IMR-90 (cell line): ENCODE results near the gene KLK5. TPM values are rescaled to one million over a fixed set of nuclear protein-coding genes. Genes with fewer than 3 reads are reported as not detected.

ENCODE experiments used
- ATAC-seq: fragments of 200-7000 bp; cut with Tn5 transposase; 2 replicates; pipeline ENCODE4 v1.9.1; 2020; ENCODE audit warnings: low read depth, mild to moderate bottlenecking, moderate library complexity
- BruUV-seq: library from RNA; stranded (reverse); fragments of 400-500 nt; replicated peaks from 2 replicates; lab custom pipeline; 2021; lab: Mats Ljungman, UMichigan
- CTCF ChIA-PET: fragments of 300-600 bp; formaldehyde crosslinking; extraction: SDS; loops from one replicate; lab custom pipeline; 2021; ENCODE audit warnings: antibody characterized with exemption; lab: Yijun Ruan, JAX
- POLR2A ChIA-PET: fragments of 300-600 bp; sonication (Branson Sonifier 250); formaldehyde crosslinking; loops from one replicate; lab custom pipeline; 2022; ENCODE audit warnings: antibody characterized with exemption; ENCODE audit not compliant: unreplicated experiment; lab: Charles Lee
- DNase-seq: peaks from one replicate; pipeline ENCODE4 v3.0.0; 2013
- H2AFZ ChIP-seq: replicated peaks from 2 replicates; pipeline ENCODE3; 2013; ENCODE audit warnings: low read length, mild to moderate bottlenecking; ENCODE audit not compliant: poor library complexity
- H2AK5ac ChIP-seq: 2 replicates; pipeline ENCODE4 v1.6.1; 2013; ENCODE audit warnings: low read depth, low read length, inconsistent platforms
- H2AK9ac ChIP-seq: replicated peaks from 2 replicates; pipeline ENCODE3; 2013; ENCODE audit warnings: mild to moderate bottlenecking, low read depth, low read length, moderate library complexity; ENCODE audit not compliant: poor library complexity
- H2BK120ac ChIP-seq: 2 replicates; pipeline ENCODE4 v1.6.1; 2013; ENCODE audit warnings: low read depth, low read length, inconsistent platforms
- H2BK15ac ChIP-seq: 3 replicates; pipeline ENCODE4 v1.6.1; 2013; ENCODE audit warnings: low read depth, low read length, inconsistent platforms
- H2BK20ac ChIP-seq: 2 replicates; pipeline ENCODE4 v1.6.1; 2013; ENCODE audit warnings: low read depth, mild to moderate bottlenecking, inconsistent platforms, low read length, moderate library complexity
- H2BK5ac ChIP-seq: 2 replicates; pipeline ENCODE4 v1.6.1; 2013; ENCODE audit warnings: mild to moderate bottlenecking, low read depth, low read length, inconsistent platforms; ENCODE audit not compliant: poor library complexity, severe bottlenecking
- H3K14ac ChIP-seq: replicated peaks from 2 replicates; pipeline ENCODE4 v1.6.1; 2013; ENCODE audit warnings: low read depth, low read length, inconsistent platforms
- H3K18ac ChIP-seq: 2 replicates; pipeline ENCODE4 v1.6.1; 2013; ENCODE audit warnings: low read depth, low read length, control low read depth
- H3K23ac ChIP-seq: 2 replicates; pipeline ENCODE4 v1.6.1; 2013; ENCODE audit warnings: low read depth, low read length, inconsistent platforms
- H3K27ac ChIP-seq: 2 replicates; pipeline ENCODE4 v1.5.1; 2013; ENCODE audit warnings: mild to moderate bottlenecking, control low read depth, low read length; ENCODE audit not compliant: insufficient read depth
- H3K27me3 ChIP-seq: 2 replicates; pipeline ENCODE4 v1.6.1; 2013; ENCODE audit warnings: low read length; ENCODE audit not compliant: control insufficient read depth, insufficient read depth
- H3K36me3 ChIP-seq: 2 replicates; pipeline ENCODE4 v1.6.1; 2013; ENCODE audit warnings: low read length, mixed read lengths; ENCODE audit not compliant: control insufficient read depth, insufficient read depth
- H3K4ac ChIP-seq: 2 replicates; pipeline ENCODE4 v1.6.1; 2013; ENCODE audit warnings: low read depth, low read length, inconsistent platforms
- H3K4me1 ChIP-seq: 2 replicates; pipeline ENCODE4 v1.6.1; 2013; ENCODE audit warnings: low read length, mixed read lengths; ENCODE audit not compliant: control insufficient read depth, insufficient read depth
- H3K4me2 ChIP-seq: 2 replicates; pipeline ENCODE4 v1.6.1; 2013; ENCODE audit warnings: low read depth, mild to moderate bottlenecking, control low read depth, low read length, moderate library complexity
- H3K4me3 ChIP-seq: 2 replicates; pipeline ENCODE4 v1.5.1; 2013; ENCODE audit warnings: low read depth, mild to moderate bottlenecking, control low read depth, low read length, moderate library complexity; ENCODE audit not compliant: insufficient read depth
- H3K56ac ChIP-seq: 2 replicates; pipeline ENCODE4 v1.6.1; 2013; ENCODE audit warnings: low read length, inconsistent platforms; ENCODE audit not compliant: insufficient read depth; ENCODE audit errors: extremely low read depth
- H3K79me1 ChIP-seq, 2 experiments: 2 replicates each; pipeline ENCODE4 v1.6.1; 2013; ENCODE audit warnings: low read length in 2 of 2, inconsistent platforms in 1 of 2, low read depth in 1 of 2
- H3K9ac ChIP-seq: 2 replicates; pipeline ENCODE4 v1.6.1; 2013; ENCODE audit warnings: low read depth, low read length, control low read depth
- H3K9me1 ChIP-seq: 2 replicates; pipeline ENCODE4 v1.6.1; 2013; ENCODE audit warnings: low read length, inconsistent platforms; ENCODE audit not compliant: insufficient read depth
- H3K9me3 ChIP-seq: 2 replicates; pipeline ENCODE4 v1.6.1; 2013; ENCODE audit warnings: low read length; ENCODE audit not compliant: control insufficient read depth, insufficient read depth
- H4K20me1 ChIP-seq: 2 replicates; pipeline ENCODE4 v1.6.1; 2013; ENCODE audit warnings: low read length, inconsistent platforms; ENCODE audit not compliant: insufficient read depth
- H4K5ac ChIP-seq: 2 replicates; pipeline ENCODE4 v1.6.1; 2013; ENCODE audit warnings: mild to moderate bottlenecking, low read depth, low read length, control low read depth
- H4K8ac ChIP-seq, 2 experiments: 2 replicates each; pipeline ENCODE4 v1.6.1; 2013; ENCODE audit warnings: low read depth in 2 of 2, low read length in 2 of 2, control low read depth in 1 of 2, inconsistent platforms in 1 of 2
- H4K91ac ChIP-seq: 2 replicates; pipeline ENCODE4 v1.6.1; 2013; ENCODE audit warnings: low read depth, low read length, inconsistent platforms; ENCODE audit not compliant: insufficient read depth
- BHLHE40 ChIP-seq: fragments of 150-350 bp; IDR thresholded peaks from 2 replicates; pipeline ENCODE4 v1.6.1; 2016; ENCODE audit warnings: mild to moderate bottlenecking, low read depth, low read length
- CEBPB ChIP-seq: IDR thresholded peaks from 2 replicates; pipeline ENCODE4 v1.6.1; 2012; ENCODE audit warnings: low read depth, low read length, improper control_type of control experiment
- CHD1 ChIP-seq: IDR thresholded peaks from 2 replicates; pipeline ENCODE4 v1.6.1; 2012; ENCODE audit warnings: low read depth, low read length, improper control_type of control experiment
- ELK1 ChIP-seq: fragments of 150-350 bp; IDR thresholded peaks from 2 replicates; pipeline ENCODE4 v1.6.1; 2016; ENCODE audit warnings: low read depth, mild to moderate bottlenecking, low read length, moderate library complexity, borderline replicate concordance
- FOS ChIP-seq: fragments of 150-350 bp; IDR thresholded peaks from 2 replicates; pipeline ENCODE4 v1.6.1; 2016; ENCODE audit warnings: low read depth, low read length
- MAFK ChIP-seq: IDR thresholded peaks from 2 replicates; pipeline ENCODE4 v1.6.1; 2012; ENCODE audit warnings: low read depth, low read length, improper control_type of control experiment
- MAZ ChIP-seq: IDR thresholded peaks from 2 replicates; pipeline ENCODE4 v1.6.1; 2012; ENCODE audit warnings: low read depth, mild to moderate bottlenecking, low read length, improper control_type of control experiment, moderate library complexity, borderline replicate concordance
- MXI1 ChIP-seq: IDR thresholded peaks from 2 replicates; pipeline ENCODE4 v1.6.1; 2012; ENCODE audit warnings: low read depth, mild to moderate bottlenecking, low read length, moderate library complexity, borderline replicate concordance
- NFE2L2 ChIP-seq: fragments of 150-350 bp; IDR thresholded peaks from 2 replicates; pipeline ENCODE4 v1.6.1; 2016; ENCODE audit warnings: low read depth, mild to moderate bottlenecking, low read length
- POLR2A ChIP-seq: IDR thresholded peaks from 2 replicates; pipeline ENCODE4 v1.6.1; 2012; ENCODE audit warnings: mild to moderate bottlenecking, low read depth, low read length
- RAD21 ChIP-seq: IDR thresholded peaks from 2 replicates; pipeline ENCODE4 v1.6.1; 2012; ENCODE audit warnings: low read length, improper control_type of control experiment
- RCOR1 ChIP-seq: IDR thresholded peaks from 2 replicates; pipeline ENCODE4 v1.6.1; 2012; ENCODE audit warnings: mild to moderate bottlenecking, low read length, improper control_type of control experiment; ENCODE audit not compliant: insufficient replicate concordance
- RFX5 ChIP-seq: IDR thresholded peaks from 2 replicates; pipeline ENCODE4 v1.8.0; 2012; ENCODE audit warnings: low read depth, mild to moderate bottlenecking, low read length, moderate library complexity
- SMC3 ChIP-seq: fragments of 150-350 bp; IDR thresholded peaks from 2 replicates; pipeline ENCODE4 v1.6.1; 2016; ENCODE audit warnings: low read depth, mild to moderate bottlenecking, antibody characterized with exemption, low read length, moderate library complexity
- USF2 ChIP-seq: fragments of 150-350 bp; IDR thresholded peaks from 2 replicates; pipeline ENCODE4 v1.6.1; 2017; ENCODE audit warnings: mild to moderate bottlenecking, antibody characterized with exemption, low read length, low read depth
- WGBS, 2 experiments: methylation state at CpG; one replicate each; pipeline versions ENCODE4 v1.1.5 to v1.1.7; 2013; ENCODE audit warnings: missing lambda C conversion rate in 2 of 2; ENCODE audit not compliant: insufficient read length in 1 of 2; ENCODE audit errors: extremely low coverage in 2 of 2; 5-methylcytosine and 5-hydroxymethylcytosine counted together
- dilution Hi-C: fragments of 300-500 bp; cut with HindIII; formaldehyde crosslinking; loops from one replicate; pipeline ENCODE4 v1.14.3; 2018; ENCODE audit warnings: low sequenced_read_pairs; ENCODE audit not compliant: unreplicated experiment
- in situ Hi-C: fragments of 300-500 bp; cut with MboI; formaldehyde crosslinking; loops from 3 replicates; pipeline ENCODE4 v1.14.3; 2019; ENCODE audit warnings: low sequenced_read_pairs, inconsistent platforms, mixed read lengths
- intact Hi-C: fragments of 100-400 bp; cut with micrococcal nuclease; formaldehyde crosslinking; loops from 2 replicates; pipeline ENCODE4 v1.10.0; 2022
- polyA plus RNA-seq, 3 experiments: library from polyadenylated mRNA; depleted of rRNA; stranded (reverse); fragments of >200 nt; gene quantifications; 2 replicates each; pipeline ENCODE4 v1.2.3, GENCODE V29; 2012; ENCODE audit warnings: low replicate concordance in 1 of 3
- total RNA-seq: library from RNA; depleted of rRNA; stranded (reverse); fragments of >200 nt; gene quantifications from 2 replicates; pipeline ENCODE4 v1.2.3, GENCODE V29; 2012
- TF ChIP-seq, protein P1 (sequence below): conservative IDR thresholded peaks from 2 replicates; pipeline ENCODE4 v1.5.1; 2012; ENCODE audit warnings: mild to moderate bottlenecking, low read depth, low read length, improper control_type of control experiment

The KLK5 gene
- total and polyA plus RNA-seq, 2 of the 4 experiments (the other 2 are of a cell fraction): not detected

DNA sequence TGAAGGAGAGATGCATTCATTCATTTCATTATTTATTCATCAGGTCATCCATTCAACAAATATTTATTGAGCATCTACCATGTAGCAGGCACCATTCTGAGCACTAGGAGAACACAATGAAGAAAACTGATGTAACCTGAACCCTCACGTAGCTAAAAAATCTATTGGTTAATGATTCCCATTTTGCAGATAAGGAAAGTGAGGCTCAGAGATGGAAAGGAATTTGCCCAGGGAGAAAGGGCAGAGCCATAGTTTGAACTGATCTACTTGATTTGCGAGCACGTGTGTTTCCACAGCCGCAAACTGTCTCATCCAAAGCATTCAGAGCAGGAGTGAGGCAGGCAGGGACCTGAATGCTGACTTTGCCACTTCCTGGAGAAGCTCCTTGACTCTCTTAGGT, 45.8 kb upstream of the KLK5 start:
- Histone ChIP-seq H4K5ac (no peak overlapping the region), H2AFZ (no peak overlapping the region), H3K18ac (no peak overlapping the region), H3K79me1 (no peaks in the 10 kb centered on the region), H3K4me3 (no peak overlapping the region), H3K4ac (no peak overlapping the region), H3K4me2 (no peak overlapping the region), H3K23ac (no peak overlapping the region), H4K8ac (no peak overlapping the region), H3K36me3 (no peaks in the 10 kb centered on the region), H4K20me1 (no peaks in the 10 kb centered on the region; the same call in 1 of the 2 replicates), H3K56ac (no peak overlapping the region), H2BK5ac (no peak overlapping the region), H2BK20ac (no peak overlapping the region), H2AK5ac (no peak overlapping the region), H3K9me1 (no peaks in the 10 kb centered on the region), H3K9me3 (peaks cover 14% of the 10 kb centered on the region), H2BK15ac (no peak overlapping the region), H2AK9ac (no peak overlapping the region), H3K27ac (no peak overlapping the region), H3K14ac (no peak overlapping the region), H2BK120ac (no peak overlapping the region), H3K9ac (no peak overlapping the region), H3K4me1 (no peaks in the 10 kb centered on the region), H4K91ac (no peak overlapping the region), H3K27me3 (no peaks in the 10 kb centered on the region)
- dilution Hi-C loops: no loop called here
- CTCF ChIA-PET: no interaction called here
- in situ Hi-C loops: no loop called here
- WGBS, 2 experiments: 40% methylated on average over 2 of the region's 4 CpGs; no CpG with 5 or more reads in 1 of the 2 experiments
- TF ChIP-seq POLR2A: no peak
- no peak for TF ChIP-seq FOS
- no peak for TF ChIP-seq CEBPB
- TF ChIP-seq ELK1: no peak
- TF ChIP-seq SMC3: no peak
- TF ChIP-seq CHD1: no peak
- TF ChIP-seq RFX5: no peak
- TF ChIP-seq NFE2L2: no peak
- TF ChIP-seq MAZ: no peak
- TF ChIP-seq BHLHE40: no peak
- TF ChIP-seq USF2: no peak
- no peak for TF ChIP-seq MXI1
- no peak for TF ChIP-seq MAFK
- TF ChIP-seq RCOR1: no peak
- TF ChIP-seq, protein P1, sequence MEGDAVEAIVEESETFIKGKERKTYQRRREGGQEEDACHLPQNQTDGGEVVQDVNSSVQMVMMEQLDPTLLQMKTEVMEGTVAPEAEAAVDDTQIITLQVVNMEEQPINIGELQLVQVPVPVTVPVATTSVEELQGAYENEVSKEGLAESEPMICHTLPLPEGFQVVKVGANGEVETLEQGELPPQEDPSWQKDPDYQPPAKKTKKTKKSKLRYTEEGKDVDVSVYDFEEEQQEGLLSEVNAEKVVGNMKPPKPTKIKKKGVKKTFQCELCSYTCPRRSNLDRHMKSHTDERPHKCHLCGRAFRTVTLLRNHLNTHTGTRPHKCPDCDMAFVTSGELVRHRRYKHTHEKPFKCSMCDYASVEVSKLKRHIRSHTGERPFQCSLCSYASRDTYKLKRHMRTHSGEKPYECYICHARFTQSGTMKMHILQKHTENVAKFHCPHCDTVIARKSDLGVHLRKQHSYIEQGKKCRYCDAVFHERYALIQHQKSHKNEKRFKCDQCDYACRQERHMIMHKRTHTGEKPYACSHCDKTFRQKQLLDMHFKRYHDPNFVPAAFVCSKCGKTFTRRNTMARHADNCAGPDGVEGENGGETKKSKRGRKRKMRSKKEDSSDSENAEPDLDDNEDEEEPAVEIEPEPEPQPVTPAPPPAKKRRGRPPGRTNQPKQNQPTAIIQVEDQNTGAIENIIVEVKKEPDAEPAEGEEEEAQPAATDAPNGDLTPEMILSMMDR: no peak
- no peak for TF ChIP-seq RAD21
- ATAC-seq (no peak), DNase-seq (no peak)
- intact Hi-C loops: no loop called here
- BruUV-seq: no TSS peak
- POLR2A ChIA-PET: no interaction called here
